Measurements from ENCODE around the gene PIP4K2A.

Gene PIP4K2A

GRCh38 chr10:22620140-22620857 is 94.1 kb downstream of the PIP4K2A start:
- no peak overlapping the region for H2AFZ ChIP-seq (ENCODE audit: low read length)
- no peak overlapping the region for H3K9ac ChIP-seq (ENCODE audit: low read depth, low read length, poor library complexity, severe bottlenecking)
- H3K27me3 ChIP-seq (ENCODE audit: insufficient read depth, low read length, poor library complexity, severe bottlenecking) = no peaks in the 10 kb centered on the region
- no peaks in the 10 kb centered on the region for H3F3A ChIP-seq (ENCODE audit: low read depth)
- no peak overlapping the region for H3K4me3 ChIP-seq (ENCODE audit: low read length, poor library complexity, severe bottlenecking)
- no peak for TF ChIP-seq EZH2phosphoT487 (IDR thresholded peaks at IDR 0.05; ENCODE audit: borderline replicate concordance)
- TF ChIP-seq, protein P1, sequence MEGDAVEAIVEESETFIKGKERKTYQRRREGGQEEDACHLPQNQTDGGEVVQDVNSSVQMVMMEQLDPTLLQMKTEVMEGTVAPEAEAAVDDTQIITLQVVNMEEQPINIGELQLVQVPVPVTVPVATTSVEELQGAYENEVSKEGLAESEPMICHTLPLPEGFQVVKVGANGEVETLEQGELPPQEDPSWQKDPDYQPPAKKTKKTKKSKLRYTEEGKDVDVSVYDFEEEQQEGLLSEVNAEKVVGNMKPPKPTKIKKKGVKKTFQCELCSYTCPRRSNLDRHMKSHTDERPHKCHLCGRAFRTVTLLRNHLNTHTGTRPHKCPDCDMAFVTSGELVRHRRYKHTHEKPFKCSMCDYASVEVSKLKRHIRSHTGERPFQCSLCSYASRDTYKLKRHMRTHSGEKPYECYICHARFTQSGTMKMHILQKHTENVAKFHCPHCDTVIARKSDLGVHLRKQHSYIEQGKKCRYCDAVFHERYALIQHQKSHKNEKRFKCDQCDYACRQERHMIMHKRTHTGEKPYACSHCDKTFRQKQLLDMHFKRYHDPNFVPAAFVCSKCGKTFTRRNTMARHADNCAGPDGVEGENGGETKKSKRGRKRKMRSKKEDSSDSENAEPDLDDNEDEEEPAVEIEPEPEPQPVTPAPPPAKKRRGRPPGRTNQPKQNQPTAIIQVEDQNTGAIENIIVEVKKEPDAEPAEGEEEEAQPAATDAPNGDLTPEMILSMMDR (conservative IDR thresholded peaks at IDR 0.05; ENCODE audit: low read length) = no peak
- peaks cover 100% of the 10 kb centered on the region for H3K79me2 ChIP-seq (ENCODE audit: insufficient read depth, low read length)
- H4K20me1 ChIP-seq (ENCODE audit: insufficient read depth, low read length, poor library complexity, severe bottlenecking) = peaks cover 52% of the 10 kb centered on the region
- no peaks in the 10 kb centered on the region for H3K9me3 ChIP-seq (ENCODE audit: insufficient read depth, low read depth, low read length)
- no peaks in the 10 kb centered on the region for H3K9me2 ChIP-seq (replicated peaks; ENCODE audit: low read depth, low read length)
- no peak overlapping the region for H3K4me2 ChIP-seq (ENCODE audit: low read depth, low read length, poor library complexity, severe bottlenecking)
- peaks cover 51% of the 10 kb centered on the region for H3K4me1 ChIP-seq (ENCODE audit: insufficient read depth, low read length, poor library complexity, severe bottlenecking)
- H3K36me3 ChIP-seq (ENCODE audit: insufficient read depth, low read length) = no peaks in the 10 kb centered on the region

DNA sequence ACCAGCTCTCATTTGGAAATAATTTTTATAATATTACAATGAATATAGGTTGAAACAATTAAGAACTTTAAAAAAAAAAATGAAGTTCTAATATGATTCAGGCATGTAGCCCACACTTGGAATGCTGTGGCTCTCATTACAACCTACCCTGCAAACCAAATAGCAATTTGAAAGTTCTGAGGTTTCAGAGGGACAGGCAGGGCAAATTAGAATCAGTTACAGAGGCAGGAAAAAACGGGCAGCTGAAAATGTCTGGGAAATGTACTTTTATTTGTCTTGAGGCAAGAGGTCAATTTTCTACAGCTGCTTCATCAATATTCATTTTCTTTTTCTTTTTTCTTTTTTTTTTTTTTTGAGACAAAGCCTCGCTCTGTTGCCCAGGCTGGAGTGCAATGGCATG is 95.3 kb downstream of the PIP4K2A start:
- peaks cover 52% of the 10 kb centered on the region for H4K20me1 ChIP-seq (ENCODE audit: insufficient read depth, low read length, poor library complexity, severe bottlenecking)
- no peaks in the 10 kb centered on the region for H3K36me3 ChIP-seq (ENCODE audit: insufficient read depth, low read length)
- no peaks in the 10 kb centered on the region for H3K9me2 ChIP-seq (replicated peaks; ENCODE audit: low read depth, low read length)
- no peak overlapping the region for H3K9ac ChIP-seq (ENCODE audit: low read depth, low read length, poor library complexity, severe bottlenecking)
- H3K4me3 ChIP-seq (ENCODE audit: low read length, poor library complexity, severe bottlenecking) = no peak overlapping the region
- no peaks in the 10 kb centered on the region for H3K27me3 ChIP-seq (ENCODE audit: insufficient read depth, low read length, poor library complexity, severe bottlenecking)
- TF ChIP-seq, protein P1 (conservative IDR thresholded peaks at IDR 0.05; ENCODE audit: low read length) = no peak
- no peak for TF ChIP-seq EZH2phosphoT487 (IDR thresholded peaks at IDR 0.05; ENCODE audit: borderline replicate concordance)
- H3K79me2 ChIP-seq (ENCODE audit: insufficient read depth, low read length) = peaks cover 100% of the 10 kb centered on the region
- H2AFZ ChIP-seq (ENCODE audit: low read length) = no peak overlapping the region
- H3F3A ChIP-seq (ENCODE audit: low read depth) = no peaks in the 10 kb centered on the region
- H3K4me1 ChIP-seq (ENCODE audit: insufficient read depth, low read length, poor library complexity, severe bottlenecking) = peaks cover 51% of the 10 kb centered on the region
- H3K4me2 ChIP-seq (ENCODE audit: low read depth, low read length, poor library complexity, severe bottlenecking) = no peak overlapping the region
- H3K9me3 ChIP-seq (ENCODE audit: insufficient read depth, low read depth, low read length) = no peaks in the 10 kb centered on the region

GRCh38 chr10:22618078-22618785 is 96.1 kb downstream of the PIP4K2A start:
- Histone ChIP-seq H3K36me3 (ENCODE audit: insufficient read depth, low read length) (no peaks in the 10 kb centered on the region), H4K20me1 (ENCODE audit: insufficient read depth, low read length, poor library complexity, severe bottlenecking) (peaks cover 57% of the 10 kb centered on the region), H3F3A (ENCODE audit: low read depth) (no peaks in the 10 kb centered on the region), H3K27me3 (ENCODE audit: insufficient read depth, low read length, poor library complexity, severe bottlenecking) (no peaks in the 10 kb centered on the region), H2AFZ (ENCODE audit: low read length) (no peak overlapping the region), H3K4me2 (ENCODE audit: low read depth, low read length, poor library complexity, severe bottlenecking) (no peak overlapping the region), H3K9me3 (ENCODE audit: insufficient read depth, low read depth, low read length) (no peaks in the 10 kb centered on the region), H3K79me2 (ENCODE audit: insufficient read depth, low read length) (peaks cover 100% of the 10 kb centered on the region), H3K9ac (ENCODE audit: low read depth, low read length, poor library complexity, severe bottlenecking) (no peak overlapping the region), H3K4me1 (ENCODE audit: insufficient read depth, low read length, poor library complexity, severe bottlenecking) (peaks cover 49% of the 10 kb centered on the region), H3K9me2 (replicated peaks; ENCODE audit: low read depth, low read length) (no peaks in the 10 kb centered on the region), H3K4me3 (ENCODE audit: low read length, poor library complexity, severe bottlenecking) (no peak overlapping the region)
- no peak for TF ChIP-seq EZH2phosphoT487 (IDR thresholded peaks at IDR 0.05; ENCODE audit: borderline replicate concordance)
- TF ChIP-seq, protein P1 (conservative IDR thresholded peaks at IDR 0.05; ENCODE audit: low read length) = no peak

Data from Loucy (cell line).